ENCODE measurements around the gene POLR1D. TPM values are rescaled to one million over a fixed set of nuclear protein-coding genes. Genes with fewer than 3 reads are reported as not detected.

The POLR1D gene, protein sequence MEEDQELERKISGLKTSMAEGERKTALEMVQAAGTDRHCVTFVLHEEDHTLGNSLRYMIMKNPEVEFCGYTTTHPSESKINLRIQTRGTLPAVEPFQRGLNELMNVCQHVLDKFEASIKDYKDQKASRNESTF
- 127 and 133 TPM in 2 replicates for total RNA-seq

- H3K27ac Mint-ChIP-seq = peak within 1 kb of the TSS; percentile 90
- peak; percentile 76 for DNase-seq (ENCODE audit: low spot score)
- H3K27me3 Mint-ChIP-seq (ENCODE audit: insufficient read depth) = no peaks in the 10 kb centered on the region
- H3K4me3 Mint-ChIP-seq = peak within 1 kb of the TSS; percentile 93
- intact Hi-C loops (cut with micrococcal nuclease) = loop anchor here (1.0 to 5.0 kb wide), 12 partner anchors 81 to 1435 kb away; partner anchors contain the start of genes CDK8, PAN3, POMP and RASL11A
- H3K4me1 Mint-ChIP-seq (ENCODE audit: low read depth) = peaks cover 66% of the 10 kb centered on the region
- peaks cover 33% of the 10 kb centered on the region for H3K36me3 Mint-ChIP-seq (ENCODE audit: low read depth)
- no peaks in the 10 kb centered on the region for H3K9me3 Mint-ChIP-seq
These were observed at the start of gene POLR1D for GRCh38 chr13:27621366-27622101. Gene POLR1D (plus strand): TSS chr13:27621892. CDS start chr13:27621984, 92 bp downstream.

DNA sequence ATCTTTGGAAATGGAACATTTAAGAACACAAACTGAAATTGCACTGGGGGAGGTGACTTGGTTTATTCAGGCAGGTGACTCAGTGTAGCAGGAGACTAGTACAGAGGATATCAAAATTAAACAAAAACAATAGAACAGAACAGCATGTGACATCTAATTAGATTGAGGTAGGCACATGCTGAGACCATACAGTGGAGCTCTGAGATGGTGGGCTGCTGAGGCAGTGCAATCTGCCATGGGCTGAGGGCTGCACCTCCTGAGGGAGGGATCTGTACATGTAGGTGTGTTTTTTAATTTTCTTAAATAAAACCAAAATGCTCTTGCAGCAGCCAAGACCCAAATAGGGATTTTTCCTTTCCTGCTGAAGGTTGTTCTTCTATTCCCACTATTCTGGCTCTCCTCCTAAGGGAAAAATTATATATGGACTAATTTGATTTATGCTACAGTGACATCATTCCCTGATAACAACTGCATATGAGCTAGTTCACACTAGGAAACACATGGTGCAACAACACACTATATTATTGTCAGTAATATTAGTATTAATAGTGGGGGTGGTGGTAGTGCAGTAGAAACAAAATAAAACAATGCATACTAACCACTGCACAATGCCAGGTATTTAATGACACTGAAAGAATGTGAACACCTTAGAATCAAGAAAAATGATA lies 49.3 kb upstream of the POLR1D start:
- Mint-ChIP-seq H3K27me3 (ENCODE audit: insufficient read depth) (no peaks in the 10 kb centered on the region), H3K9me3 (no peaks in the 10 kb centered on the region), H3K36me3 (ENCODE audit: low read depth) (peaks cover 3% of the 10 kb centered on the region), H3K4me3 (no peak overlapping the region), H3K4me1 (ENCODE audit: low read depth) (peaks cover 15% of the 10 kb centered on the region), H3K27ac (no peak overlapping the region)
- intact Hi-C loops (cut with micrococcal nuclease) = no loop called here
- no peak for DNase-seq (ENCODE audit: low spot score)

DNA sequence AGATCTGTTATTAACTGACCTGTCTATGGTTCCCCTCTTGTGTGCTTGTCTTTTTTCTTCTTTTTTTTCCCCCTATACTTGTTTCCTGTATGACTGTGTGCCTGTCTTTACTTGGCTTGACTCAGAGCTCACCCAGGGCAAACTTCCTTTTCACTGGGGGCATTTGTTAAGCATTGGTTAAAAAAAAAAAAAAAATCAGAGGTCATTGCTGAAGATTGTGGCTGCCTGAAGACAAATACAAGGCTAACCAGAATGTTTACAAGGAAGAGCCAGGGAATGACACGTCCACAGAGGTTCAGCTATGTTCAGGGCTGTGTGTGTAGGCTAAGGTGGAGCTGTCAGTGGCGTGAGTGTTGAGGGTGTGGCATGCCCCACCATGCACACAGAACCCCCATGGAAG lies 48.4 kb upstream of the POLR1D start:
- no peak overlapping the region for H3K4me3 Mint-ChIP-seq
- H3K4me1 Mint-ChIP-seq (ENCODE audit: low read depth) = peaks cover 15% of the 10 kb centered on the region
- H3K27me3 Mint-ChIP-seq (ENCODE audit: insufficient read depth) = no peaks in the 10 kb centered on the region
- DNase-seq (ENCODE audit: low spot score) = no peak
- intact Hi-C loops (cut with micrococcal nuclease) = no loop called here
- H3K27ac Mint-ChIP-seq = peak overlapping the region; percentile 15
- H3K9me3 Mint-ChIP-seq = no peaks in the 10 kb centered on the region
- peaks cover 5% of the 10 kb centered on the region for H3K36me3 Mint-ChIP-seq (ENCODE audit: low read depth)

- Mint-ChIP-seq H3K36me3 (ENCODE audit: low read depth) (peaks cover 3% of the 10 kb centered on the region), H3K4me1 (ENCODE audit: low read depth) (peaks cover 15% of the 10 kb centered on the region), H3K27ac (no peak overlapping the region)
These were observed 47.0 kb upstream of the POLR1D start for GRCh38 chr13:27574661-27575060.

DNA sequence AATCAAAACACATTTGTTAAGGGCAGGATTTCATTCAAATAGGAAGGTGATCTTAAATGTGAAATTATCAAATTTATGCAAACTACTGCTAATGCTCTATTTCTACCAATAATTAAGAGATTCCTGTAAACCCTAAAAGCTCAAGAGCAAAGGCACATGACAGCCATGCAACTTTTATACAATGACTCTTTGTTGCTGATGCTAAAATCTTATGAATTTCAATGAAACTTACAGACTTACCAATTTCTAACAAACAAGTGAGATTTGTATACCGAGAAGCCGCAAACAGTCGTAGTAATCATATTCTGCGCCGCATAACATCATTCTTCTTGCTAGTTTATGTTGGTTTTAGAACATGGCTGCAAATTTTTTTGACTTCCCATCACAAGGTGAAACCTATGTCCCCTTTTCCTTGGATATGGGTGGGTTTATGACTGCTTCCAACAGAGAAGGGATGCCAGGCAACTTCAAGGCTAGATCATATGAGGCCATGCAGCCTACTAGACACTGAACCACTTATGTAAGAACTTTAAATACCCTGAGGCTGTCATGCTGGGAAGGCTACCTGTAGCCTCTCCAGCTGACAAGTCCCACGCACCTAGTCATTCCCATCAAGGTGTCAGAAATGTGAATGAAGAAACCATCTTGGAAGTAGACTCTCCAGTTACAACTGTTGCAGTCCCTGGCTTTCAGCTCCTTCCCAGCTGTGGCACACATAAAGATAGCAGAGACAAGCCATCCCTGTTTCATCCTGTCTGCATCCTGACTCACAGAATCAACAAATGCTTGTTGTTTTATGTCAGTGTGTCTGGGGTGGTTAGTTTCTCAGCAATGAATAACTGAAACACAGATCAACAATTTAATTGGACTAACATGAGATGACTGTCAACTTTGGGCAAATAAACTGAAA lies 43.3 kb upstream of the POLR1D start:
- H3K4me1 Mint-ChIP-seq (ENCODE audit: low read depth) = peaks cover 10% of the 10 kb centered on the region
- H3K36me3 Mint-ChIP-seq (ENCODE audit: low read depth) = peaks cover 8% of the 10 kb centered on the region
- no peak overlapping the region for H3K4me3 Mint-ChIP-seq

More at GRCh38 chr13:27574661-27575060, 47.0 kb upstream of the POLR1D start:
- DNase-seq (ENCODE audit: low spot score) = no peak
- intact Hi-C loops (cut with micrococcal nuclease) = no loop called here
- Mint-ChIP-seq H3K27me3 (ENCODE audit: insufficient read depth) (no peaks in the 10 kb centered on the region), H3K4me3 (no peak overlapping the region), H3K9me3 (no peaks in the 10 kb centered on the region)

GRCh38 chr13:27583645-27584044 lies 38.0 kb upstream of the POLR1D start:
- intact Hi-C loops (cut with micrococcal nuclease) = no loop called here
- Mint-ChIP-seq H3K27ac (no peak overlapping the region), H3K9me3 (no peaks in the 10 kb centered on the region), H3K4me1 (ENCODE audit: low read depth) (peaks cover 18% of the 10 kb centered on the region), H3K27me3 (ENCODE audit: insufficient read depth) (no peaks in the 10 kb centered on the region), H3K36me3 (ENCODE audit: low read depth) (peaks cover 5% of the 10 kb centered on the region), H3K4me3 (no peak overlapping the region)
- DNase-seq (ENCODE audit: low spot score) = no peak

More for the DNA sequence above, 43.3 kb upstream of the POLR1D start:
- Mint-ChIP-seq H3K27ac (no peak overlapping the region), H3K27me3 (ENCODE audit: insufficient read depth) (no peaks in the 10 kb centered on the region), H3K9me3 (no peaks in the 10 kb centered on the region)
- no peak for DNase-seq (ENCODE audit: low spot score)
- intact Hi-C loops (cut with micrococcal nuclease) = no loop called here

GRCh38 chr13:27587095-27587746 lies 34.5 kb upstream of the POLR1D start:
- no peaks in the 10 kb centered on the region for H3K36me3 Mint-ChIP-seq (ENCODE audit: low read depth)
- no peak overlapping the region for H3K4me3 Mint-ChIP-seq
- DNase-seq (ENCODE audit: low spot score) = no peak
- H3K9me3 Mint-ChIP-seq = no peaks in the 10 kb centered on the region
- H3K27me3 Mint-ChIP-seq (ENCODE audit: insufficient read depth) = no peaks in the 10 kb centered on the region
- intact Hi-C loops (cut with micrococcal nuclease) = no loop called here
- H3K27ac Mint-ChIP-seq = no peak overlapping the region
- peaks cover 18% of the 10 kb centered on the region for H3K4me1 Mint-ChIP-seq (ENCODE audit: low read depth)

DNA sequence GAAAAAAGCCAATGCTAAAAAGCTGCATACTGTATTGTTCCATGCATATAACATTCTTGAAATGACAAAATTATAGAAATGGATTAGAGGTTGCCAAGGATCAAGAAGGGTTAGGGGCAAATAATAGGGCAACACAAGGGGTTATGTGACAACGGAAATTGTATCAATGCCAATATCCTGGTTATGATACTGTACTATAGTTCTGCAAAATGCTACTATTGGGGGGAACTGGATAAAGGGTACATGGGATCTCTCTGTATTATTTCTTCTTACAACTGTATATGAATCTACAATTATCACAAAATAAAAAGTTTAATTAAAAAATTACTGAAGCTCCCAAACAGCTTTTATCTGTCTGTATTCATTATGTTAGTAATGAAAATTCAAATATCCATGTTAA lies 33.3 kb upstream of the POLR1D start:
- no peak overlapping the region for H3K4me3 Mint-ChIP-seq
- peaks cover 17% of the 10 kb centered on the region for H3K4me1 Mint-ChIP-seq (ENCODE audit: low read depth)
- no peak overlapping the region for H3K27ac Mint-ChIP-seq
- intact Hi-C loops (cut with micrococcal nuclease) = no loop called here
- DNase-seq (ENCODE audit: low spot score) = no peak
- H3K36me3 Mint-ChIP-seq (ENCODE audit: low read depth) = no peaks in the 10 kb centered on the region
- no peaks in the 10 kb centered on the region for H3K27me3 Mint-ChIP-seq (ENCODE audit: insufficient read depth)
- H3K9me3 Mint-ChIP-seq = no peaks in the 10 kb centered on the region

- Mint-ChIP-seq H3K27ac (no peak overlapping the region), H3K4me3 (no peak overlapping the region), H3K9me3 (no peaks in the 10 kb centered on the region), H3K27me3 (ENCODE audit: insufficient read depth) (no peaks in the 10 kb centered on the region), H3K4me1 (ENCODE audit: low read depth) (no peaks in the 10 kb centered on the region), H3K36me3 (ENCODE audit: low read depth) (no peaks in the 10 kb centered on the region)
- intact Hi-C loops (cut with micrococcal nuclease) = no loop called here
- no peak for DNase-seq (ENCODE audit: low spot score)
These were observed 28.8 kb upstream of the POLR1D start for GRCh38 chr13:27592865-27593264.

DNA sequence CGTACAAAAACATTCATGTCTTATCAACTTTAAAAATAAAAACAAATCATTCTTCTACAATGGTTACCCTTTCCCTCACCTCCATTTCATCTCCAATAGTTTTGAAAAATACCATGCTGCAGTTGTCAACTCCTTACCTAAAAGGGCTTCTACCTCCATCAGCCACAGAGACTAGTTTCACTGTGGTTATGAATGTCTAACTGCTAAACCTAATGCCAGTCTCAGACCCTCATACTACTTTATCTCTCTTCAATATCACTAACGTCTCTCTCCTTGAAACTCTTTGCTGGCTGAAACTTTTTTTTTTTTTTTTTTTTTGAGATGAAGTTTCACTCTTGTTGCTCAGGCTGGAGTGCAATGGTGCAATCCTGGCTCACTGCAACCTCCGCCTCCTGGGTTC lies 28.4 kb upstream of the POLR1D start:
- intact Hi-C loops (cut with micrococcal nuclease) = no loop called here
- Mint-ChIP-seq H3K27ac (no peak overlapping the region), H3K27me3 (ENCODE audit: insufficient read depth) (no peaks in the 10 kb centered on the region), H3K36me3 (ENCODE audit: low read depth) (no peaks in the 10 kb centered on the region), H3K4me3 (no peak overlapping the region), H3K4me1 (ENCODE audit: low read depth) (no peaks in the 10 kb centered on the region), H3K9me3 (no peaks in the 10 kb centered on the region)
- DNase-seq (ENCODE audit: low spot score) = no peak

- no peaks in the 10 kb centered on the region for H3K9me3 Mint-ChIP-seq
- no peak overlapping the region for H3K27ac Mint-ChIP-seq
- no peaks in the 10 kb centered on the region for H3K36me3 Mint-ChIP-seq (ENCODE audit: low read depth)
- no peaks in the 10 kb centered on the region for H3K27me3 Mint-ChIP-seq (ENCODE audit: insufficient read depth)
- intact Hi-C loops (cut with micrococcal nuclease) = no loop called here
- no peak for DNase-seq (ENCODE audit: low spot score)
- H3K4me3 Mint-ChIP-seq = no peak overlapping the region
- no peaks in the 10 kb centered on the region for H3K4me1 Mint-ChIP-seq (ENCODE audit: low read depth)
These were observed 26.5 kb upstream of the POLR1D start for GRCh38 chr13:27595055-27595811.

DNA sequence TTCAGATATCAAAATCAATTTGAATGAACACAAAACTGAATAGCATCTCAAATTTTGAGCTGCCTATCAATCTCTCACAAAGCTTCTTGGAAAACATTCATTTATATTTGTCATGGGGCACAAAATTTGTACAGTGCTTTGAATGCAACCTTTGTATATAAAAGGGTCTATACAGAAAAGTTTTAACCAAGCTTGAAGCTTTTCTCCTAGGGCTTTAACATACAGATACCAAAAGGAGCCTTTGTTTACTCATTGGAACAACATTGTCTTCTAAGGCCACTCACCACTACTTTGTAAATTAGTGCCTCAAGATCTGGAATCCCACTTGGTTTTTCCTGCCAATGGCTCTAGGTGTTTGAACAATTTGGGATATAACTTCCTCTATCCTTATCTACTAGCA lies 22.6 kb upstream of the POLR1D start:
- intact Hi-C loops (cut with micrococcal nuclease) = no loop called here
- no peak overlapping the region for H3K27ac Mint-ChIP-seq
- no peaks in the 10 kb centered on the region for H3K9me3 Mint-ChIP-seq
- no peak for DNase-seq (ENCODE audit: low spot score)
- H3K4me1 Mint-ChIP-seq (ENCODE audit: low read depth) = no peaks in the 10 kb centered on the region
- H3K27me3 Mint-ChIP-seq (ENCODE audit: insufficient read depth) = no peaks in the 10 kb centered on the region
- no peaks in the 10 kb centered on the region for H3K36me3 Mint-ChIP-seq (ENCODE audit: low read depth)
- no peak overlapping the region for H3K4me3 Mint-ChIP-seq

Data from activated T-helper 1 cell treated with anti-CD3 and anti-CD28 coated beads, Interleukin-12 subunit alpha, Interleukin-12 subunit beta, Interleukin-2, Interleukin-4 antibody, amounts not matched to agents 30 ng/mL and 10 ng/mL and 1 ng/mL, durations not matched to agents 14 hours and 24 hours and 36 hours (primary cell).